ENCODE data around the gene ANK3. TPM values are rescaled to one million over a fixed set of nuclear protein-coding genes. Genes with fewer than 3 reads are reported as not detected.

Gene ANK3
- total RNA-seq, 1 experiment from 2014 or later: 6.7 TPM

DNA sequence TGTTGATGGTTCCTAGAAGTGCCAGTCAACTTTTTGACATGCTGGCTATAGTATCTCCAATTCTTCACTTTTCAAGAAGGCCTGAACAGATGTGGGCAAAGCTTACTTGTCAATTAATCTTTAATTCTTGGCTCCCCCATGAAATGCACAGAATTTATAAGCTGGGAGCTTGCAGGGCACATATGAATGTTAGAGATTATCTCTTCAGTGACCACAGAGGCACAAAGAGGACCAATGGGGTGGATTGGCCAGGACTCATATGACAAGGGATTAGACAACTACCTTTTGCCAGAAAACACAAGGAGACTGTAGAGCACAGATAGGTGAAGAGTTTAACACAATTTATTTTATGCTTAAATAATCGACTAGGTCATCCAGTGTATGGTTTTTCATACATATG lies 361.6 kb downstream of the ANK3 start:
- no peak for TF ChIP-seq CTCF (IDR thresholded peaks at IDR 0.05; ENCODE audit: unreplicated experiment)
- ChIA-PET POLR2A (interaction anchor here (0.7 to 1.1 kb wide), 2 partner anchors 122 to 394 kb away, joined by 3 to 4 read pairs; partner anchors contain the start of gene CCDC6), CTCF (interaction anchor here (0.8 to 1.2 kb wide), 3 partner anchors 121 to 402 kb away, joined by 3 to 5 read pairs (median 4); partner anchors contain the start of gene CCDC6)
- Mint-ChIP-seq H3K27ac (ENCODE audit: low read depth, unreplicated experiment) (no peak overlapping the region), H3K9me3 (ENCODE audit: unreplicated experiment) (no peaks in the 10 kb centered on the region), H3K4me1 (ENCODE audit: insufficient read depth, unreplicated experiment) (no peaks in the 10 kb centered on the region), H3K27me3 (ENCODE audit: insufficient read depth, unreplicated experiment) (no peaks in the 10 kb centered on the region), H3K4me3 (ENCODE audit: unreplicated experiment) (no peak overlapping the region), H3K36me3 (ENCODE audit: insufficient read depth, unreplicated experiment) (no peaks in the 10 kb centered on the region)
- intact Hi-C loops (cut with micrococcal nuclease): no loop called here
- BruUV-seq (replicated peaks): no TSS peak
- no peak for DNase-seq (ENCODE audit: unreplicated experiment)

GRCh38 chr10:60025279-60025678 lies 364.4 kb downstream of the ANK3 start:
- no peak for TF ChIP-seq CTCF (IDR thresholded peaks at IDR 0.05; ENCODE audit: unreplicated experiment)
- no TSS peak for BruUV-seq (replicated peaks)
- Mint-ChIP-seq H3K4me3 (ENCODE audit: unreplicated experiment) (no peak overlapping the region), H3K36me3 (ENCODE audit: insufficient read depth, unreplicated experiment) (no peaks in the 10 kb centered on the region), H3K27me3 (ENCODE audit: insufficient read depth, unreplicated experiment) (no peaks in the 10 kb centered on the region), H3K4me1 (ENCODE audit: insufficient read depth, unreplicated experiment) (no peaks in the 10 kb centered on the region), H3K9me3 (ENCODE audit: unreplicated experiment) (no peaks in the 10 kb centered on the region), H3K27ac (ENCODE audit: low read depth, unreplicated experiment) (no peak overlapping the region)
- intact Hi-C loops (cut with micrococcal nuclease): no loop called here
- ChIA-PET POLR2A (interaction anchor here (1.0 to 1.4 kb wide), 2 partner anchors 12 to 31 kb away, joined by 3 read pairs; no protein-coding TSS in a partner anchor), CTCF (interaction anchor here (0.6 to 1.2 kb wide), 4 partner anchors 10 to 213 kb away, joined by 3 to 6 read pairs (median 4); no protein-coding TSS in a partner anchor)
- no peak for DNase-seq (ENCODE audit: unreplicated experiment)

DNA sequence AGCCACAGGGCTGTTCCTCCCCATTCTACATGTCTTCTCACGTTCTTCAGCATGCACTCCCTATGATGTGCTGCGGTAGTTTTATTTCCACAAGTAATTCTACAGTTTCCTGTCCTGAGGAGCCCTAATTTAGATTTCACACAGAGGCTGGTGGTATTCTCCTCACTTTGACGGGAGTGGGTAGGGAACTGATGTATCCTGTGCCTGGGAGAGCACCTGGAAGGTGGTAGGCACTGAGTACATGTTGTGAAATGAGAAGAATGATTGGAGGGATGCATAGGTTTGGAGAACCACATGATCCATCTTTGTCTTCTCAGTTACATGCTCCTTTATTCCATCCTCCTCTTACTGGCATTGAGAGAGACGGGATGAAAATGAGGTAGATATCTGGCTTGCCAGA lies 365.2 kb downstream of the ANK3 start:
- DNase-seq (ENCODE audit: unreplicated experiment): no peak
- H3K27ac Mint-ChIP-seq (ENCODE audit: low read depth, unreplicated experiment): no peak overlapping the region
- no peaks in the 10 kb centered on the region for H3K27me3 Mint-ChIP-seq (ENCODE audit: insufficient read depth, unreplicated experiment)
- POLR2A ChIA-PET: interaction anchor here (1.4 kb wide), 1 partner anchor 11 kb away, joined by 3 read pairs; no protein-coding TSS in a partner anchor
- intact Hi-C loops (cut with micrococcal nuclease): no loop called here
- no peaks in the 10 kb centered on the region for H3K36me3 Mint-ChIP-seq (ENCODE audit: insufficient read depth, unreplicated experiment)
- BruUV-seq (replicated peaks): no TSS peak
- CTCF ChIA-PET: interaction anchor here (1.0 to 2.3 kb wide), 3 partner anchors 24 to 159 kb away, joined by 3 to 11 read pairs (median 4); no protein-coding TSS in a partner anchor
- no peaks in the 10 kb centered on the region for H3K4me1 Mint-ChIP-seq (ENCODE audit: insufficient read depth, unreplicated experiment)
- no peak for TF ChIP-seq CTCF (IDR thresholded peaks at IDR 0.05; ENCODE audit: unreplicated experiment)
- H3K4me3 Mint-ChIP-seq (ENCODE audit: unreplicated experiment): no peak overlapping the region
- no peaks in the 10 kb centered on the region for H3K9me3 Mint-ChIP-seq (ENCODE audit: unreplicated experiment)

DNA sequence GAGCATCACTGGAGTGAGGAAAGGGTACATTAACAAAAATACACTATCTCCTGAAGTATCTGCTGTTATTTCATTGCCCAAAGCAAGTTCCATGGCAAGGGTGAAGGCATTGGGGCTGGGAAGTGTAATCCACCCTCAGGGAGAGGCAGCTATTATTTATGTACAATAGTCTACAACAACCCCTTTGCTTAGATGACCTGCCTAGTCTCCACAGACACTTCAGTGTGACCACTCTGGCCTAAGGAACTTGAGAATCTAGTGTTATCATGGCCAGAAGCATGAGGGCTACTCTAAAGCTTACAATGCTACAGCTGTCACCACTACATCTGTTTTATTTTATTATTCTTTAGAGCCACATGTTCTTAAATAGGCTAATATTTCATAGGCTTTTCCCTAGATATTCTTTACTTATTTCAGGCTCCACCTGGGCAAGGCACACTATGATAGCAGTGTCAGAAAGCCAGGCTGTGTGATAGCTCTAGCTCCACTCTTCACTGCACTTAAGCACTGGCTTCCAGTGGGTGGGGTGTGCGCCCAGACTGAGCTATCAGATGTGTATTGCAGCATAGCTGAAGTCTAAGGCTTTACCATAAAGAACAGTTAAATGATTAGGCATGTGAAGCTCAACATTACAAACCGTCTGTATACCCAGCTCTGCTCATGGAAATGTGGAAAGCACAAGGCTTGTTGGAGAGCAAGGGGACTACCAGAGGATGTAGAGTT lies 366.4 kb downstream of the ANK3 start:
- Mint-ChIP-seq H3K4me1 (ENCODE audit: insufficient read depth, unreplicated experiment) (no peaks in the 10 kb centered on the region), H3K27ac (ENCODE audit: low read depth, unreplicated experiment) (no peak overlapping the region), H3K9me3 (ENCODE audit: unreplicated experiment) (no peaks in the 10 kb centered on the region), H3K27me3 (ENCODE audit: insufficient read depth, unreplicated experiment) (no peaks in the 10 kb centered on the region), H3K4me3 (ENCODE audit: unreplicated experiment) (no peak overlapping the region), H3K36me3 (ENCODE audit: insufficient read depth, unreplicated experiment) (no peaks in the 10 kb centered on the region)
- BruUV-seq (replicated peaks): no TSS peak
- intact Hi-C loops (cut with micrococcal nuclease): no loop called here
- TF ChIP-seq CTCF (IDR thresholded peaks at IDR 0.05; ENCODE audit: unreplicated experiment): no peak
- POLR2A ChIA-PET: no interaction called here
- DNase-seq (ENCODE audit: unreplicated experiment): no peak
- CTCF ChIA-PET: interaction anchor here (0.6 to 2.3 kb wide), 7 partner anchors 26 to 210 kb away, joined by 3 to 11 read pairs (median 3); partner anchors contain the start of gene CCDC6

All from MCF 10A (cell line).